ENCODE data around the gene MAPK6.

The MAPK6 gene

GRCh38 chr15:52100807-52101442 lies 81.9 kb downstream of the MAPK6 start:
- TF ChIP-seq, protein P1, sequence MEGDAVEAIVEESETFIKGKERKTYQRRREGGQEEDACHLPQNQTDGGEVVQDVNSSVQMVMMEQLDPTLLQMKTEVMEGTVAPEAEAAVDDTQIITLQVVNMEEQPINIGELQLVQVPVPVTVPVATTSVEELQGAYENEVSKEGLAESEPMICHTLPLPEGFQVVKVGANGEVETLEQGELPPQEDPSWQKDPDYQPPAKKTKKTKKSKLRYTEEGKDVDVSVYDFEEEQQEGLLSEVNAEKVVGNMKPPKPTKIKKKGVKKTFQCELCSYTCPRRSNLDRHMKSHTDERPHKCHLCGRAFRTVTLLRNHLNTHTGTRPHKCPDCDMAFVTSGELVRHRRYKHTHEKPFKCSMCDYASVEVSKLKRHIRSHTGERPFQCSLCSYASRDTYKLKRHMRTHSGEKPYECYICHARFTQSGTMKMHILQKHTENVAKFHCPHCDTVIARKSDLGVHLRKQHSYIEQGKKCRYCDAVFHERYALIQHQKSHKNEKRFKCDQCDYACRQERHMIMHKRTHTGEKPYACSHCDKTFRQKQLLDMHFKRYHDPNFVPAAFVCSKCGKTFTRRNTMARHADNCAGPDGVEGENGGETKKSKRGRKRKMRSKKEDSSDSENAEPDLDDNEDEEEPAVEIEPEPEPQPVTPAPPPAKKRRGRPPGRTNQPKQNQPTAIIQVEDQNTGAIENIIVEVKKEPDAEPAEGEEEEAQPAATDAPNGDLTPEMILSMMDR (IDR thresholded peaks at IDR 0.05; ENCODE audit: control extremely low read depth, extremely low read depth, low read depth, missing control alignments) = no peak
- ChIA-PET CTCF (interaction anchor here (1.1 to 5.6 kb wide), 4 partner anchors 14 to 107 kb away, joined by 3 to 46 read pairs (median 3); no protein-coding TSS in a partner anchor), POLR2A (interaction anchor here (1.6 kb wide), 1 partner anchor 9 kb away, joined by 4 read pairs; no protein-coding TSS in a partner anchor)
- DNase-seq (ENCODE audit: extremely low spot score) = no peak

- ChIA-PET CTCF (interaction anchor here (1.1 to 5.6 kb wide), 4 partner anchors 13 to 107 kb away, joined by 3 to 46 read pairs (median 3); no protein-coding TSS in a partner anchor), POLR2A (interaction anchor here (1.6 kb wide), 1 partner anchor 8 kb away, joined by 4 read pairs; no protein-coding TSS in a partner anchor)
- TF ChIP-seq, protein P1 (IDR thresholded peaks at IDR 0.05; ENCODE audit: control extremely low read depth, extremely low read depth, low read depth, missing control alignments) = no peak
- DNase-seq (ENCODE audit: extremely low spot score) = peak; percentile 65
These were observed 82.7 kb downstream of the MAPK6 start for GRCh38 chr15:52101542-52102323.

DNA sequence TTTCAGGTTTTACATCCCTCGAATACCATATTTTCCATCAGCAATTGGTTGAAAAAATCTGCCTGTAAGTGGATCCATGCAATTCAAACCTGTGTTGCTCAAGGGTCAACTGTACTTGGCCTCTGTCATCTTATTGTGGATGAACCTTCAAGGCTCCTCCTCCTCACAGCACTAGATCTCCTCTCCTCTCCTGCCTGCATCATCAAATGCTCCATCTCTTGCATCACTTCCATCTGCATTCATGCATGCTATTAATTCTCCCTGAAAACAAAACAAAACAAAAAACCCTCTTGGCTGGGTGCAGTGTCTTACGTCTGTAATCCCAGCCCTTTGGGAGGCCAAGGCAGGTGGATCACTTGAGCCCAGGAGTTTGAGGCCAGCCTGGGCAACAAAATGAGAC lies 83.4 kb downstream of the MAPK6 start:
- DNase-seq (ENCODE audit: extremely low spot score) = no peak
- ChIA-PET CTCF (no interaction called here), POLR2A (no interaction called here)
- TF ChIP-seq, protein P1 (IDR thresholded peaks at IDR 0.05; ENCODE audit: control extremely low read depth, extremely low read depth, low read depth, missing control alignments) = no peak

DNA sequence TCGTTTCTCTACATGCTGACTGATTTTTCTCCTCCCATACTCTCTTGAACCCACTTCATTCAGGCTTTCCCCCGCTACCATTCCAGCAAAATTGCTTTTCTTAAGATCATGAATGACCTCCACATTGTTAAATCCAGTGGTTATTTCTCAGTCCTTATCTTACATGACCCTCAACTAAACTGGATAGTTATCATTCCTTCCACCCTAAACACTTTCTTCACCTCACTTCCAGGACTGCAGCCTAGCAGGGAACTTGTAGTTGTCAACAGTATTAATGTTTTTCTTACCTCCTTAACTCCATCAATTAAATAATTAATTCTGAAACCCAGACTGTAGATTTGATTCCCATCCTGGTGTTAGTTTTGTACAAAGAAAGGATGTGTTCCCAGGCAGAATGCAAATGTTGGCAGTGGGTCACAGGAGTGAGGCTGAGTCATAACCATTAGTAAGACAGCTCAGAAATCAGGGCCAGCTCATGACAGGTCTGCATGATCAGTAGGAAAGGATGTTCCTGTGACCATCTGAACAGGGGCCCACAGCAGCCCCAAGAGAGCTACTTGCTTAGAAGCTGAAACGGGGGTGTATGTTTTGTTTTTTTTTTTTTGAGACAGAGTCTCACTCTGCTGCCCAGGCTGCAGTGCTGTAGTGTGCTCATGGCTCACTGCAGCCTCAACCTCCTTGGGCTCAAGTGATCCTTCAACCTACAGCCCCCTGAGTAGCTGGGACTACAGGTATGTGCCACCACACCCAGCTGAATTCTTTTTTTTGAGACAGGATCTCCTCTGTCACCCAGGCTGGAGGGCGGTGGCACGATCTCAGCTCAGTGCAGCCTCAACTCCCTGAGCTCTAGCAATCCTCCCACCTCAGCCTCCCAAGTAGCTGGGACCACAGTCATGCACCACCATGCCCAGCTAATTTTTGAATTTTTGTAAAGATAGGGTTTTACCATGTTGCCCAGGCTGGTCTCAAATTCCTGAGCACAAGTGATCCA lies 84.5 kb downstream of the MAPK6 start:
- ChIA-PET POLR2A (interaction anchor here (0.6 to 1.3 kb wide), 4 partner anchors 8 to 242 kb away, joined by 3 to 6 read pairs (median 5); no protein-coding TSS in a partner anchor), CTCF (interaction anchor here (0.6 to 2.1 kb wide), 6 partner anchors 12 to 124 kb away, joined by 3 to 14 read pairs (median 5); no protein-coding TSS in a partner anchor)
- TF ChIP-seq, protein P1 (IDR thresholded peaks at IDR 0.05; ENCODE audit: control extremely low read depth, extremely low read depth, low read depth, missing control alignments) = no peak
- DNase-seq (ENCODE audit: extremely low spot score) = peak; percentile 77

GRCh38 chr15:52104532-52105004 lies 85.5 kb downstream of the MAPK6 start:
- CTCF ChIA-PET = interaction anchor here (2.1 kb wide), 1 partner anchor 25 kb away, joined by 14 read pairs; no protein-coding TSS in a partner anchor
- POLR2A ChIA-PET = no interaction called here
- DNase-seq (ENCODE audit: extremely low spot score) = no peak
- TF ChIP-seq, protein P1 (IDR thresholded peaks at IDR 0.05; ENCODE audit: control extremely low read depth, extremely low read depth, low read depth, missing control alignments) = no peak

Measured in GM10248 (cell line).